ENCODE results near the gene FBLN7.

Gene FBLN7

DNA sequence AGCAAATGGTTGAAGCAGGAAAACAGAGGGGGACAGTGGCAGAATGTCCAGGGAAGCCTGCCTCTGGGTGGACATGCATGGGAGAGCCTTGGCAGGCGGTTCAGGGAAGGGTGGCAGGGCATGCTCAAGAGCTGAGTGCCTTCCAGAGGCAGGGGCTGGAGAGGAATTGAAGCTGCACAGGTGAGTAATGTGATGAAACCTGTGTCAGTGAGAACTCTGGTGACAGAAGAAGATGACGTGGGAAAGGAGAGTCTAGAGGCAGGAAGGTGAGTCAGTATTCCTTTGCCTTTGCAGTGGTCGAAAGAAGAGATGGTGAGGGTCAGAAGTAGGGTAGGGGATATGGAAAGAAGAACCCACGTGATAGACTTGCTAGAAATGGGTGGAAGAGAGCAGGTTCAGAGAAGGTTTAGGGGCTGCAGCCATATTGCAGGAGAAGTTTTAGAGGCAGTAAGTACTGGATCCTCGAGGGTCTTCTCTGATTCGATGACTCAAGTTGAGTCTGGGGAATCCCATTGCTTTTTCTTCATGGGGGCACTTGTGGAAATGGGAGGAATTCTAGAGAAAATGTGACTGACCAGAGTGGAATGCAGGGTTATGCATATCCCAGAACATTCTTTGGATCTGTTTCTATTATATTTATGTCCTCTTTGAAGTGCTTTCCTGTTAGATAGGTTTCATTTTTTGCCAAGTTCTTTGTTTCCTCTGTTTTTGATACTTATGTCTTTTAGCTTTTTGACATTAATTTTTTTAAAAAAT is 45.7 kb upstream of the FBLN7 start:
- Histone ChIP-seq H3K27ac (ENCODE audit: extremely low read depth, low read depth, low read length) (no peak overlapping the region), H3K4me1 (ENCODE audit: control insufficient read depth, insufficient read depth, low read length) (no peaks in the 10 kb centered on the region), H3K36me3 (ENCODE audit: control insufficient read depth in 2 of 2, insufficient read depth in 1 of 2, low read length in 2 of 2) (peaks cover 0 to 29% of the 10 kb centered on the region in 2 experiments; a peak in 2 of 3 replicates), H3K4me3 (ENCODE audit: low read depth, low read length) (no peak overlapping the region), H3K9me3 (ENCODE audit: control insufficient read depth, insufficient read depth, low read depth, low read length) (no peaks in the 10 kb centered on the region)
- ChIA-PET POLR2A (no interaction called here), CTCF (no interaction called here)
- TF ChIP-seq TCF7L2 (IDR thresholded peaks at IDR 0.05; ENCODE audit: borderline replicate concordance, low read depth, low read length) (no peak), ZNF843 (tag by site-specific recombination; IDR thresholded peaks at IDR 0.05) (no peak), ZNF184 (tag by site-specific recombination; IDR thresholded peaks at IDR 0.05) (no peak), TRIM28 (IDR thresholded peaks at IDR 0.05; ENCODE audit: borderline replicate concordance, low read length) (no peak), PRDM1 (tag by site-specific recombination; IDR thresholded peaks at IDR 0.05) (no peak), ZFHX2 (tag by site-specific recombination; conservative IDR thresholded peaks at IDR 0.05) (no peak), ZNF132 (tag by site-specific recombination; IDR thresholded peaks at IDR 0.05; ENCODE audit: borderline replicate concordance) (no peak)
- TF ChIP-seq, protein P1, sequence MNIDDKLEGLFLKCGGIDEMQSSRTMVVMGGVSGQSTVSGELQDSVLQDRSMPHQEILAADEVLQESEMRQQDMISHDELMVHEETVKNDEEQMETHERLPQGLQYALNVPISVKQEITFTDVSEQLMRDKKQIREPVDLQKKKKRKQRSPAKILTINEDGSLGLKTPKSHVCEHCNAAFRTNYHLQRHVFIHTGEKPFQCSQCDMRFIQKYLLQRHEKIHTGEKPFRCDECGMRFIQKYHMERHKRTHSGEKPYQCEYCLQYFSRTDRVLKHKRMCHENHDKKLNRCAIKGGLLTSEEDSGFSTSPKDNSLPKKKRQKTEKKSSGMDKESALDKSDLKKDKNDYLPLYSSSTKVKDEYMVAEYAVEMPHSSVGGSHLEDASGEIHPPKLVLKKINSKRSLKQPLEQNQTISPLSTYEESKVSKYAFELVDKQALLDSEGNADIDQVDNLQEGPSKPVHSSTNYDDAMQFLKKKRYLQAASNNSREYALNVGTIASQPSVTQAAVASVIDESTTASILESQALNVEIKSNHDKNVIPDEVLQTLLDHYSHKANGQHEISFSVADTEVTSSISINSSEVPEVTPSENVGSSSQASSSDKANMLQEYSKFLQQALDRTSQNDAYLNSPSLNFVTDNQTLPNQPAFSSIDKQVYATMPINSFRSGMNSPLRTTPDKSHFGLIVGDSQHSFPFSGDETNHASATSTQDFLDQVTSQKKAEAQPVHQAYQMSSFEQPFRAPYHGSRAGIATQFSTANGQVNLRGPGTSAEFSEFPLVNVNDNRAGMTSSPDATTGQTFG (tag by site-specific recombination; IDR thresholded peaks at IDR 0.05; ENCODE audit: borderline replicate concordance) = no peak
- TF ChIP-seq, protein P2, sequence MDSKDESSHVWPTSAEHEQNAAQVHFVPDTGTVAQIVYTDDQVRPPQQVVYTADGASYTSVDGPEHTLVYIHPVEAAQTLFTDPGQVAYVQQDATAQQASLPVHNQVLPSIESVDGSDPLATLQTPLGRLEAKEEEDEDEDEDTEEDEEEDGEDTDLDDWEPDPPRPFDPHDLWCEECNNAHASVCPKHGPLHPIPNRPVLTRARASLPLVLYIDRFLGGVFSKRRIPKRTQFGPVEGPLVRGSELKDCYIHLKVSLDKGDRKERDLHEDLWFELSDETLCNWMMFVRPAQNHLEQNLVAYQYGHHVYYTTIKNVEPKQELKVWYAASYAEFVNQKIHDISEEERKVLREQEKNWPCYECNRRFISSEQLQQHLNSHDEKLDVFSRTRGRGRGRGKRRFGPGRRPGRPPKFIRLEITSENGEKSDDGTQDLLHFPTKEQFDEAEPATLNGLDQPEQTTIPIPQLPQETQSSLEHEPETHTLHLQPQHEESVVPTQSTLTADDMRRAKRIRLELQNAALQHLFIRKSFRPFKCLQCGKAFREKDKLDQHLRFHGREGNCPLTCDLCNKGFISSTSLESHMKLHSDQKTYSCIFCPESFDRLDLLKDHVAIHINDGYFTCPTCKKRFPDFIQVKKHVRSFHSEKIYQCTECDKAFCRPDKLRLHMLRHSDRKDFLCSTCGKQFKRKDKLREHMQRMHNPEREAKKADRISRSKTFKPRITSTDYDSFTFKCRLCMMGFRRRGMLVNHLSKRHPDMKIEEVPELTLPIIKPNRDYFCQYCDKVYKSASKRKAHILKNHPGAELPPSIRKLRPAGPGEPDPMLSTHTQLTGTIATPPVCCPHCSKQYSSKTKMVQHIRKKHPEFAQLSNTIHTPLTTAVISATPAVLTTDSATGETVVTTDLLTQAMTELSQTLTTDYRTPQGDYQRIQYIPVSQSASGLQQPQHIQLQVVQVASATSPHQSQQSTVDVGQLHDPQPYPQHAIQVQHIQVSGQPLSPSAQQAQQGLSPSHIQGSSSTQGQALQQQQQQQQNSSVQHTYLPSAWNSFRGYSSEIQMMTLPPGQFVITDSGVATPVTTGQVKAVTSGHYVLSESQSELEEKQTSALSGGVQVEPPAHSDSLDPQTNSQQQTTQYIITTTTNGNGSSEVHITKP (tag by site-specific recombination; IDR thresholded peaks at IDR 0.05) = no peak

DNA sequence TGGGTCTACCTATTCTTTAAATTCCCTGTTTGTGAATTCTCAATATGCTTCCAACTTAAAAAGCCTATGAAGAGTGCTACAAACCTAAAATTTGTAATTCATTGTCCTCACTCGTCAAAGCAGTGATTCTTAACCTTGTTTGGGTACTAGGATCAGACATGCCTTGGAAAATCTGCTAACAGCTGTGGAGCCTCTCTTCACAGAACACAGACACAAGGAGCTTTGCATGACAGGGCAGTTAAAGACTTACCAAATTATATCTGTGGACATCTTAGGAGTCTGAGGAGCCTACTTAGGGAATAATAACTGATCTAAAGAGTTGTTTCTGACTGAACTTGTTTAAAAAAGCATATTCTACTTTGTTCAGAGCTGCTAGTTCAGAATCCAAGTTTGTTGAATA is 45.0 kb upstream of the FBLN7 start:
- CTCF ChIA-PET = interaction anchor here (1.4 kb wide), 1 partner anchor 46 kb away, joined by 4 read pairs; no protein-coding TSS in a partner anchor
- no peak overlapping the region for H3K4me3 ChIP-seq (ENCODE audit: low read depth, low read length)
- TF ChIP-seq YY1 (tag by site-specific recombination; IDR thresholded peaks at IDR 0.05) (no peak), ZNF600 (tag by site-specific recombination; IDR thresholded peaks at IDR 0.05) (no peak), KLF8 (tag by site-specific recombination; IDR thresholded peaks at IDR 0.05) (no peak), ZNF202 (tag by site-specific recombination; IDR thresholded peaks at IDR 0.05; ENCODE audit: borderline replicate concordance) (no peak), ZNF670 (tag by site-specific recombination; IDR thresholded peaks at IDR 0.05; ENCODE audit: low read depth) (no peak), ZNF221 (tag by site-specific recombination; IDR thresholded peaks at IDR 0.05; ENCODE audit: borderline replicate concordance) (no peak), YY2 (tag by site-specific recombination; IDR thresholded peaks at IDR 0.05) (no peak), ZNF843 (tag by site-specific recombination; IDR thresholded peaks at IDR 0.05) (no peak), ZNF248 (tag by site-specific recombination; IDR thresholded peaks at IDR 0.05) (no peak), ZNF664 (tag by site-specific recombination; IDR thresholded peaks at IDR 0.05) (no peak), ZNF558 (tag by site-specific recombination; IDR thresholded peaks at IDR 0.05) (no peak)
- TF ChIP-seq, protein P1 (tag by site-specific recombination; IDR thresholded peaks at IDR 0.05; ENCODE audit: borderline replicate concordance) = no peak
- no peaks in the 10 kb centered on the region for H3K9me3 ChIP-seq (ENCODE audit: control insufficient read depth, insufficient read depth, low read depth, low read length)
- H3K27ac ChIP-seq (ENCODE audit: extremely low read depth, low read depth, low read length) = no peak overlapping the region
- H3K36me3 ChIP-seq (ENCODE audit: control insufficient read depth in 2 of 2, insufficient read depth in 1 of 2, low read length in 2 of 2) = peaks cover 4 to 21% of the 10 kb centered on the region in 2 experiments
- POLR2A ChIA-PET = no interaction called here
- H3K4me1 ChIP-seq (ENCODE audit: control insufficient read depth, insufficient read depth, low read length) = no peaks in the 10 kb centered on the region

All from HEK293 (cell line).